Measurements from ENCODE around the gene ST6GALNAC3. TPM values are rescaled to one million over a fixed set of nuclear protein-coding genes. Genes with fewer than 3 reads are reported as not detected.

ST6GALNAC3 gene
- total RNA-seq, 1 experiment from 2014 or later, result 2.2 TPM

- DNase-seq (ENCODE audit: low read depth, low spot score), result no peak
- Histone ChIP-seq H2AFZ (ENCODE audit: low read depth, low read length, poor library complexity, severe bottlenecking) (no peak overlapping the region), H3K9ac (ENCODE audit: low read length) (no peak overlapping the region), H3K4me2 (ENCODE audit: low read length) (no peak overlapping the region), H3K4me3 (replicated peaks in 1 of 2; ENCODE audit: low read depth in 1 of 2, low read length in 2 of 2) (no peak overlapping the region), H4K20me1 (ENCODE audit: insufficient read depth) (no peaks in the 10 kb centered on the region), H3K36me3 (ENCODE audit: control insufficient read depth in 1 of 2, insufficient read depth in 2 of 2, low read length in 2 of 2) (no peaks in the 10 kb centered on the region), H3K9me2 (ENCODE audit: insufficient read depth) (no peaks in the 10 kb centered on the region), H3K4me1 (ENCODE audit: control insufficient read depth in 1 of 2, insufficient read depth in 2 of 2, low read length in 2 of 2) (no peaks in the 10 kb centered on the region), H3K27ac (ENCODE audit: low read depth, low read length) (no peak overlapping the region), H3K9me3 (ENCODE audit: control insufficient read depth in 1 of 2, insufficient read depth in 1 of 2, low read depth in 1 of 2, low read length in 2 of 2) (no peaks in the 10 kb centered on the region), H3K79me2 (ENCODE audit: insufficient read depth, low read length) (no peaks in the 10 kb centered on the region), H3K27me3 (ENCODE audit: insufficient read depth, low read length) (no peaks in the 10 kb centered on the region)
- TF ChIP-seq EGR1 (IDR thresholded peaks at IDR 0.05; ENCODE audit: low read depth) (no peak), CBX3 (IDR thresholded peaks at IDR 0.05; ENCODE audit: low read depth) (no peak), YY1 (IDR thresholded peaks at IDR 0.05; ENCODE audit: extremely low read depth, insufficient replicate concordance, low read depth, low read length) (no peak), EZH2phosphoT487 (IDR thresholded peaks at IDR 0.05; ENCODE audit: borderline replicate concordance) (no peak), CTCF (IDR thresholded peaks at IDR 0.05 in 2 of 3, conservative IDR thresholded peaks at IDR 0.05 in 1 of 3; ENCODE audit: borderline replicate concordance in 1 of 3, insufficient read depth in 1 of 3, low read depth in 2 of 3, low read length in 2 of 3) (no peak), ELF1 (IDR thresholded peaks at IDR 0.05; ENCODE audit: borderline replicate concordance, low read depth) (no peak), FOSL1 (IDR thresholded peaks at IDR 0.05; ENCODE audit: low read depth) (no peak), POLR2A (IDR thresholded peaks at IDR 0.05; ENCODE audit: borderline replicate concordance, extremely low read depth, insufficient read depth, insufficient read length) (no peak), MAX (IDR thresholded peaks at IDR 0.05) (no peak), SP1 (IDR thresholded peaks at IDR 0.05; ENCODE audit: low read depth) (no peak), RAD21 (IDR thresholded peaks at IDR 0.05; ENCODE audit: low read depth) (no peak), REST (IDR thresholded peaks at IDR 0.05; ENCODE audit: low read depth) (no peak), ZFX (IDR thresholded peaks at IDR 0.05) (no peak), POLR2AphosphoS5 (IDR thresholded peaks at IDR 0.05; ENCODE audit: low read depth, low read length) (no peak), ATF3 (IDR thresholded peaks at IDR 0.05) (no peak)
- no TSS peak for BruUV-seq (replicated peaks)
- POLR2A ChIA-PET, result no interaction called here
- RAD21 ChIA-PET (ENCODE audit: low non-redundant PET in 1 of 2, low total read pairs in 2 of 2, uncharacterized antibody in 2 of 2, unreplicated experiment in 2 of 2), result no interaction called here
- no peak for ATAC-seq
- intact Hi-C loops (cut with micrococcal nuclease), result loop anchor here (1.0 kb wide), 1 partner anchor 25 kb away; no protein-coding TSS in a partner anchor
- CTCF ChIA-PET, result no interaction called here
Observed at GRCh38 chr1:76048926-76049325, 25.6 kb upstream of the ST6GALNAC3 start.

Measured in HCT116 (cell line).